Effector memory CD8-positive, alpha-beta T cell (primary cell): ENCODE results near the gene MPDZ.

Experiments
- ATAC-seq: fragments of 150-1000 bp; cut with Tn5 transposase; replicated peaks from 2 replicates; pipeline ENCODE4 v1.10.0; 2021; ENCODE audit warnings: mild to moderate bottlenecking, moderate library complexity
- DNase-seq, 3 experiments: peaks; one replicate each; pipeline ENCODE4 v3.0.0; 2021
- H3K27ac Mint-ChIP-seq, 2 donors: one replicate each; pipeline ENCODE4 v1.8.0; 2022; ENCODE audit warnings: mild to moderate bottlenecking in 2 of 2, mixed read lengths in 2 of 2, moderate library complexity in 2 of 2
- H3K27me3 Mint-ChIP-seq, 2 donors: one replicate each; pipeline ENCODE4 v1.8.0; 2022; ENCODE audit warnings: mixed read lengths in 2 of 2
- H3K36me3 Mint-ChIP-seq: one replicate; pipeline ENCODE4 v1.8.0; 2022; ENCODE audit warnings: mild to moderate bottlenecking, moderate library complexity, mixed read lengths; ENCODE audit not compliant: insufficient read depth
- H3K4me1 Mint-ChIP-seq, 2 donors: one replicate each; pipeline ENCODE4 v1.8.0; 2022; ENCODE audit warnings: low read depth in 2 of 2, mixed read lengths in 2 of 2
- H3K4me3 Mint-ChIP-seq, 2 donors: one replicate each; pipeline ENCODE4 v1.8.0; 2022; ENCODE audit warnings: mild to moderate bottlenecking in 2 of 2, mixed read lengths in 2 of 2, moderate library complexity in 2 of 2
- H3K9me3 Mint-ChIP-seq, 2 donors: one replicate each; pipeline ENCODE4 v1.8.0; 2022; ENCODE audit warnings: mixed read lengths in 2 of 2

MPDZ gene

DNA sequence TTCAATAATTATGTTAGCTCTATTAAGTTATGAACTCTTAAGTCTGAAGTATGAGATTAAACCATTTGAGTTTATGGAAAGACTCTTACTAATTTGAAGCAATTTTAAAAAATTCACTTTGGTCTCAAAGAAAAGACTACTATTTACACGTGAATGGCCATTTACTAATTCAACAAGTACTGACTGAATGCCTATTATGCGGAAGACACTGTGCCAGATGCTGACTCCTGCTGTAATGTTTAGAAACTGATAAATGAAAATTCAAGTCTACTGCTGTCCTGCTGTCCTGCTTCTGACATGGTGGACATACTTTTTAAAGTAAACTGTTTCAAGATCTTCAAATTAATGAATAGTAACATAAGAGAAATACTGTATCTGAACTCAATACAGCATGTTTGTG lies 116.2 kb downstream of the MPDZ start:
- Mint-ChIP-seq H3K36me3 (no peaks in the 10 kb centered on the region), H3K27ac (no peak overlapping the region), H3K4me3 (no peak overlapping the region)

GRCh38 chr9:13160051-13160450 lies 119.4 kb downstream of the MPDZ start:
- Mint-ChIP-seq H3K27me3 (no peaks in the 10 kb centered on the region), H3K4me1 (no peaks in the 10 kb centered on the region), H3K36me3 (no peaks in the 10 kb centered on the region), H3K9me3 (peaks cover 0 to 3% of the 10 kb centered on the region in 2 donors), H3K27ac (no peak overlapping the region), H3K4me3 (no peak overlapping the region)
- DNase-seq (no peak), ATAC-seq (no peak)

More for the DNA sequence above, 116.2 kb downstream of the MPDZ start:
- Mint-ChIP-seq H3K9me3 (peaks cover 0 to 3% of the 10 kb centered on the region in 2 donors), H3K4me1 (no peaks in the 10 kb centered on the region), H3K27me3 (no peaks in the 10 kb centered on the region)
- ATAC-seq (no peak), DNase-seq (no peak)

GRCh38 chr9:13158986-13159385 lies 120.5 kb downstream of the MPDZ start:
- DNase-seq (no peak), ATAC-seq (no peak)
- no peaks in the 10 kb centered on the region for H3K4me1 Mint-ChIP-seq
- no peaks in the 10 kb centered on the region for H3K27me3 Mint-ChIP-seq
- H3K36me3 Mint-ChIP-seq = no peaks in the 10 kb centered on the region
- no peak overlapping the region for H3K27ac Mint-ChIP-seq
- H3K4me3 Mint-ChIP-seq = no peak overlapping the region
- peaks cover 0 to 3% of the 10 kb centered on the region in 2 donors for H3K9me3 Mint-ChIP-seq

GRCh38 chr9:13151489-13151888 lies 128.0 kb downstream of the MPDZ start:
- H3K27ac Mint-ChIP-seq = no peak overlapping the region
- ATAC-seq = no peak
- H3K9me3 Mint-ChIP-seq = peaks cover 11 to 12% of the 10 kb centered on the region in 2 donors
- no peaks in the 10 kb centered on the region for H3K27me3 Mint-ChIP-seq
- no peaks in the 10 kb centered on the region for H3K36me3 Mint-ChIP-seq
- no peak overlapping the region for H3K4me3 Mint-ChIP-seq
- no peaks in the 10 kb centered on the region for H3K4me1 Mint-ChIP-seq
- DNase-seq = no peak

DNA sequence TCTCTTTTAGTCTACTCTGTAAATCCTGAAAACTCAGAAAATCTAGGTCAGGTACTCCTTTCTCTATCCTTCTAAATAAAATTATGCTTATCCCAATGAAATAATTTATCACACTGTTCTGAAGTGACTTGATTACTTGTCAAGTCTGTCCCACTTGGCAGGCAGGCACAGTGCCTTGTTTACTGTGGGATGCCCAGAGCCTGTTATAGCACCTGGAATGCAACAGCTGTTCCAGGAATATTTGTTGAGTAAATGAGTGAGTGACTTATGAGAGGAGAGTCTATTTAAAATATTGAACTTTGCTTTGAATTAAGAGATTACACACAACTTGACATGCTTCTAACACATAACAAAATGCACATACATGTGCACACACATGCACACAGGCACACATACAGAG lies 130.0 kb downstream of the MPDZ start:
- Mint-ChIP-seq H3K27ac (no peak overlapping the region), H3K4me3 (no peak overlapping the region), H3K4me1 (no peaks in the 10 kb centered on the region), H3K27me3 (no peaks in the 10 kb centered on the region), H3K36me3 (no peaks in the 10 kb centered on the region), H3K9me3 (peaks cover 13 to 16% of the 10 kb centered on the region in 2 donors)
- ATAC-seq (no peak), DNase-seq (no peak)

GRCh38 chr9:13146840-13147239 lies 132.7 kb downstream of the MPDZ start:
- Mint-ChIP-seq H3K36me3 (no peaks in the 10 kb centered on the region), H3K27ac (no peak overlapping the region), H3K27me3 (no peaks in the 10 kb centered on the region), H3K9me3 (peaks cover 9 to 11% of the 10 kb centered on the region in 2 donors), H3K4me3 (no peak overlapping the region), H3K4me1 (no peaks in the 10 kb centered on the region)
- DNase-seq (no peak), ATAC-seq (no peak)

GRCh38 chr9:13145340-13145739 lies 134.2 kb downstream of the MPDZ start:
- no peak for DNase-seq
- H3K4me3 Mint-ChIP-seq = no peak overlapping the region
- peaks cover 6 to 9% of the 10 kb centered on the region in 2 donors for H3K9me3 Mint-ChIP-seq
- no peaks in the 10 kb centered on the region for H3K4me1 Mint-ChIP-seq
- H3K36me3 Mint-ChIP-seq = no peaks in the 10 kb centered on the region
- ATAC-seq = no peak
- H3K27ac Mint-ChIP-seq = no peak overlapping the region
- H3K27me3 Mint-ChIP-seq = no peaks in the 10 kb centered on the region

GRCh38 chr9:13144166-13144775 lies 135.2 kb downstream of the MPDZ start:
- Mint-ChIP-seq H3K36me3 (no peaks in the 10 kb centered on the region), H3K27ac (no peak overlapping the region), H3K4me3 (no peak overlapping the region), H3K9me3 (peaks cover 5 to 6% of the 10 kb centered on the region in 2 donors), H3K27me3 (no peaks in the 10 kb centered on the region), H3K4me1 (no peaks in the 10 kb centered on the region)
- DNase-seq (no peak), ATAC-seq (no peak)

DNA sequence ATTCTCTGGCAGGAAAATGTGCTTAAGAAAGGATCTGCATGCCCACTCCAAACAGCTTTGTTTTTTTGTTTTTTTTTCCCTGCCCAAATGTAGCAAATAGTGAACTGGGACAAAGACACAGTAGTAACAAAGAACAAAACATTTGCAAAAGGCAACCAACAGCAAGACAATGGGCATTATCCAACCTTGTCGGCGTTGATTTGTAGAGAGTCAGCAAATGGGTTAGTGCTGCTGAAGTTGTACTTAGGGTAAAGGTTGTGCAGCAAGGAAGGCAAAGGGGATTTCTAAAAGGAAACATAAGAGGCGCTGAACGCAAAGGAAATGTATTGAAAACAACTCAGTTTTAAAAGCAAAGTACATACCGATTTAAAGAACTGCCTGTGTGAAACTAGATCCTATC lies 136.2 kb downstream of the MPDZ start:
- no peak for DNase-seq
- Mint-ChIP-seq H3K4me1 (no peaks in the 10 kb centered on the region), H3K27me3 (no peaks in the 10 kb centered on the region), H3K9me3 (peaks cover 3 to 6% of the 10 kb centered on the region in 2 donors), H3K4me3 (no peak overlapping the region), H3K36me3 (no peaks in the 10 kb centered on the region), H3K27ac (no peak overlapping the region)
- ATAC-seq = no peak

- ATAC-seq = no peak
- Mint-ChIP-seq H3K4me3 (no peak overlapping the region), H3K27ac (no peak overlapping the region), H3K36me3 (no peaks in the 10 kb centered on the region), H3K9me3 (peaks cover 3 to 6% of the 10 kb centered on the region in 2 donors), H3K4me1 (no peaks in the 10 kb centered on the region), H3K27me3 (no peaks in the 10 kb centered on the region)
- DNase-seq = no peak
These were observed 136.7 kb downstream of the MPDZ start for GRCh38 chr9:13142776-13143175.

- ATAC-seq = no peak
- H3K27me3 Mint-ChIP-seq = no peaks in the 10 kb centered on the region
- H3K27ac Mint-ChIP-seq = no peak overlapping the region
- no peak overlapping the region for H3K4me3 Mint-ChIP-seq
- no peaks in the 10 kb centered on the region for H3K36me3 Mint-ChIP-seq
- H3K9me3 Mint-ChIP-seq = peaks cover 3 to 6% of the 10 kb centered on the region in 2 donors
- DNase-seq = no peak
- no peaks in the 10 kb centered on the region for H3K4me1 Mint-ChIP-seq
These were observed 137.9 kb downstream of the MPDZ start for GRCh38 chr9:13141629-13142028.

DNA sequence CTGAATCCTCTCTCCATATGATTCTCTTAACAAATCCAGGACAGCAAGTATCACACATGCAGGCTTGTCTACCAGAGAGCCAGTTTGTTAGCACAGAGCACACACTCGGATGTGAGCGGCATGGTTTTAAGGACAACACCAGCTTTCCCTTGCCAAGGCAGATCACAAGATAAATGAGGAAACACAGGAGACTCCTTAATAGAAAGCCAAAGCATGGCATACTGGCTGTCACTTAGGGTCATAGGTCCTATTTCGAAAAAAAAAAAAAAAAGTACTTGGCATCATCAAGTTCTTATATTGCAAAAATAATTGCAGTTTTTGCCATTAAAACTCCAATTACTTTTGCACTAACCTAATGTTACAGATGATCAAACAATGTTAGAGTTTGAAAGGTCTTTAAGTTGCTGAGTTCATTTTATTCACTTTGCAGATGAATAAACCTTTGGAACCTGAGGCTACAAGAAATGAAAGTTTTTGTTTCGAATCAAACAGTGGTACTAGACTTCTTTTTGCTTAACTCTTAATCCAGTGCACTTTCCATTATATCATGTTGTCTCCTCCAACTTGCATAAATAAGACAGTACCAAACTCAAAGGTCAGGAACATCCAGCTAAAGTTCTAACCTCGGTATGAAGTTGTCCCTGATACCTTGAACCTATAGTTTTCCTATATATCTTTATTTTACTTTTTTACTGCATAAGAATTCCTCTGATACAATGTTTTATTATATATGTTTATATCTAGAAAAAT lies 138.5 kb downstream of the MPDZ start:
- H3K4me1 Mint-ChIP-seq = no peaks in the 10 kb centered on the region
- no peaks in the 10 kb centered on the region for H3K36me3 Mint-ChIP-seq
- no peaks in the 10 kb centered on the region for H3K27me3 Mint-ChIP-seq

DNA sequence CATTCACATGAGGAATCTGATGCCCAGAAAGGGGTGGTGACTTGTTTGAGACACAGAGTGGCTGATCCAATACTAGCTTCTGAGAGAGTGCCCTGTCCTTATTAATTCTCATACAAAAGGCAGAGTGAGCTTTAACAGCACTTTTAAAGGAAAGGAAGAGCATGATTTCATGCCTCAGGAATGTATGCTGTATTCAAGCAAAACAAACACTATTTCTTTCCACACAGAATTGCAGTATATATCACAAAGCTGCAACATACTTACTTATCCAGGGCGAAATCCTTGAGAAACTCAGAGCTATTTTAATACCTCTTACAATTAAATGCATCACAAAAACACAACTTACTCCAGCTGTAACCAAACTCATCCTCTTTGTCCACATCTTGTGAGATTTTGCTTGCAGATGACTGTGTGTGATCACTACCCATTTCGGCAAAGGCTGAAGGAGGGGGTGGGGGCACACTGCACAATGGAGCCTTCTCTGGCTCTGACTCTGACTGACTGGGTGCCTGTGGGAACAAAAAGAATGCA lies 139.8 kb downstream of the MPDZ start:
- peaks cover 5 to 16% of the 10 kb centered on the region in 2 donors for H3K9me3 Mint-ChIP-seq
- H3K27ac Mint-ChIP-seq = no peak overlapping the region
- no peak for ATAC-seq
- DNase-seq = no peak
- H3K36me3 Mint-ChIP-seq = no peaks in the 10 kb centered on the region
- no peak overlapping the region for H3K4me3 Mint-ChIP-seq
- no peaks in the 10 kb centered on the region for H3K4me1 Mint-ChIP-seq
- H3K27me3 Mint-ChIP-seq = no peaks in the 10 kb centered on the region

More for the DNA sequence above, 138.5 kb downstream of the MPDZ start:
- ATAC-seq (no peak), DNase-seq (no peak)
- Mint-ChIP-seq H3K4me3 (no peak overlapping the region), H3K27ac (no peak overlapping the region), H3K9me3 (peaks cover 3 to 6% of the 10 kb centered on the region in 2 donors)

GRCh38 chr9:13137426-13137825 lies 142.1 kb downstream of the MPDZ start:
- H3K4me1 Mint-ChIP-seq = no peaks in the 10 kb centered on the region
- H3K9me3 Mint-ChIP-seq = peaks cover 6 to 14% of the 10 kb centered on the region in 2 donors
- no peaks in the 10 kb centered on the region for H3K36me3 Mint-ChIP-seq
- H3K27ac Mint-ChIP-seq = no peak overlapping the region
- H3K27me3 Mint-ChIP-seq = no peaks in the 10 kb centered on the region
- no peak for DNase-seq
- no peak overlapping the region for H3K4me3 Mint-ChIP-seq
- no peak for ATAC-seq
